Adipocyte (in vitro differentiated cells): Measurements from ENCODE around the gene TMA7B.

Source experiments
- DNase-seq: peaks from one replicate; pipeline ENCODE4 v3.0.0-alpha.2; 2015; ENCODE audit warnings: low read depth
- H3K27me3 ChIP-seq: replicated peaks from 2 replicates; pipeline ENCODE4 v1.7.0; 2013; ENCODE audit warnings: mild to moderate bottlenecking, low read length, moderate library complexity; ENCODE audit not compliant: control insufficient read depth, insufficient read depth
- H3K36me3 ChIP-seq: 2 replicates; pipeline ENCODE4 v1.7.0; 2013; ENCODE audit warnings: low read length, mild to moderate bottlenecking, moderate library complexity; ENCODE audit not compliant: control insufficient read depth, insufficient read depth, severe bottlenecking
- H3K4me1 ChIP-seq: 2 replicates; pipeline ENCODE4 v1.7.0; 2013; ENCODE audit warnings: mild to moderate bottlenecking, low read length, moderate library complexity; ENCODE audit not compliant: control insufficient read depth, insufficient read depth
- H3K4me3 ChIP-seq: 2 replicates; pipeline ENCODE4 v1.7.0; 2013; ENCODE audit warnings: mild to moderate bottlenecking, low read length, moderate library complexity
- H3K9ac ChIP-seq: 2 replicates; pipeline ENCODE4 v1.7.0; 2013; ENCODE audit warnings: mild to moderate bottlenecking, low read length, moderate library complexity
- H3K9me3 ChIP-seq: 2 replicates; pipeline ENCODE4 v1.7.0; 2013; ENCODE audit warnings: mild to moderate bottlenecking, low read length, moderate library complexity; ENCODE audit not compliant: control insufficient read depth

Gene TMA7B

DNA sequence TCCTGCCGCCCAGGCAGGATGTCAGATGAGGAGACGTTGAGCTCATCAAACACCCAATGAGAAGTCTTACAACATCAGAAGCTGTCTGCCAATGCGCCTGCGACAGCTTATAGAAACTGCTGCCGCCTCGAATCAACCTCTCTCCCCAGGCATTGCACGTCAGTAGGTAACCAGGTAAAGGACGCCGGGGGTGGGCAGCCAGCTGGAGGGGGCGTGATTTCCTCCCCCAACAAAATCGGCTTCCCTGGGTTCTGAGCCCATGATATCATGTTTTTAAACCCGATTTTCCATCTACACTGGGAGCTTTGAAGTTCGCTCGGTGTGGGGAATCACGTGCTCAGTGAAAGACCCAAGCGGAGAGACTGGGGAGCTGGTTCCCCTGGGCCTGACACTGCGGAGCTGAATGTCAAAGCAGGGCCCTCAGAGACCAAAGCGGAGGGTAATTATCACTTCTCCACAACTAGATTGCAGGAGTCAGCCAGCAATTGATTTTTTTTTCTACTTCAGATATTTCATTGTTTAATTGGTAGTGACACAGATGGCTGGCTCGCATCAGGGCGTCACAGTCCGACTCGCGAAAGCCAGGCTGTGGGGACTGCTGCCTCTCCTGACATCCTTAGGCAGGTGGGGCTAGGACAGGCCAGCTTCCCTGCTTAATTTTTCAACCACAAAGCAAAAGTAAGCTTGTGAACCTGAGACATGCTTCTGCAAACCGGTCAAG is 49.9 kb downstream of the TMA7B start:
- Histone ChIP-seq H3K27me3 (peaks cover 70% of the 10 kb centered on the region), H3K36me3 (no peaks in the 10 kb centered on the region), H3K4me3 (no peak overlapping the region), H3K9me3 (no peaks in the 10 kb centered on the region), H3K9ac (no peak overlapping the region), H3K4me1 (no peaks in the 10 kb centered on the region)
- DNase-seq = no peak

GRCh38 chr22:40010746-40011145 is 50.5 kb downstream of the TMA7B start:
- Histone ChIP-seq H3K9ac (no peak overlapping the region), H3K4me3 (no peak overlapping the region), H3K9me3 (no peaks in the 10 kb centered on the region), H3K27me3 (peaks cover 75% of the 10 kb centered on the region), H3K36me3 (no peaks in the 10 kb centered on the region), H3K4me1 (no peaks in the 10 kb centered on the region)
- DNase-seq = no peak
